Stimulated activated naive B cell treated with anti-CD40 and anti-IgM and Interleukin-4, amounts not matched to agents 10 μg/mL and 1 μg/mL and 100 μg/mL, for 72 hours (primary cell): Measurements from ENCODE around the gene MRPL39.

Experiments
- ATAC-seq, 2 donors: fragments of 150-1000 bp; cut with Tn5 transposase; replicated peaks; 2 replicates each; pipeline ENCODE4 v1.10.0; 2021; ENCODE audit warnings: moderate library complexity in 1 of 2
- DNase-seq: peaks from one replicate; pipeline ENCODE4 v3.0.0; 2021
- H3K27ac Mint-ChIP-seq: one replicate; pipeline ENCODE4 v1.8.0; 2022; ENCODE audit warnings: mild to moderate bottlenecking, mixed read lengths
- H3K27me3 Mint-ChIP-seq, 2 donors: one replicate each; pipeline ENCODE4 v1.8.0; 2022; ENCODE audit warnings: mixed read lengths in 2 of 2
- H3K36me3 Mint-ChIP-seq, 2 donors: one replicate each; pipeline ENCODE4 v1.8.0; 2022; ENCODE audit warnings: mixed read lengths in 2 of 2, mild to moderate bottlenecking in 1 of 2
- H3K4me1 Mint-ChIP-seq, 2 donors: one replicate each; pipeline ENCODE4 v1.8.0; 2022; ENCODE audit warnings: mixed read lengths in 2 of 2, mild to moderate bottlenecking in 1 of 2
- H3K4me3 Mint-ChIP-seq, 2 donors: one replicate each; pipeline ENCODE4 v1.8.0; 2022; ENCODE audit warnings: mild to moderate bottlenecking in 2 of 2, mixed read lengths in 2 of 2, moderate library complexity in 1 of 2
- H3K9me3 Mint-ChIP-seq, 2 donors: one replicate each; pipeline ENCODE4 v1.8.0; 2022; ENCODE audit warnings: mixed read lengths in 2 of 2, mild to moderate bottlenecking in 1 of 2

MRPL39 gene

GRCh38 chr21:25569084-25569483, 38.2 kb downstream of the MRPL39 start:
- H3K27me3 Mint-ChIP-seq, result no peaks in the 10 kb centered on the region
- peaks cover 68 to 87% of the 10 kb centered on the region in 2 donors for H3K36me3 Mint-ChIP-seq
- ATAC-seq (no peak), DNase-seq (no peak)
- peak overlapping the region; percentile 48 to 76 for H3K4me3 Mint-ChIP-seq
- H3K9me3 Mint-ChIP-seq, result no peaks in the 10 kb centered on the region
- H3K27ac Mint-ChIP-seq, result peak overlapping the region; percentile 97
- peaks cover 43 to 74% of the 10 kb centered on the region in 2 donors for H3K4me1 Mint-ChIP-seq

GRCh38 chr21:25568246-25568645, 39.0 kb downstream of the MRPL39 start:
- ATAC-seq (no peak), DNase-seq (no peak)
- Mint-ChIP-seq H3K4me3 (peak overlapping the region; percentile 90 to 92), H3K9me3 (no peaks in the 10 kb centered on the region), H3K4me1 (peaks cover 40 to 74% of the 10 kb centered on the region in 2 donors), H3K27me3 (no peaks in the 10 kb centered on the region), H3K27ac (peak overlapping the region; percentile 96), H3K36me3 (peaks cover 72 to 87% of the 10 kb centered on the region in 2 donors)

GRCh38 chr21:25567472-25567871, 39.8 kb downstream of the MRPL39 start:
- H3K4me1 Mint-ChIP-seq, result peaks cover 38 to 69% of the 10 kb centered on the region in 2 donors
- no peaks in the 10 kb centered on the region for H3K9me3 Mint-ChIP-seq
- H3K36me3 Mint-ChIP-seq, result peaks cover 75 to 89% of the 10 kb centered on the region in 2 donors
- peak in 1 of 2 donors; percentile 6 for ATAC-seq
- H3K27me3 Mint-ChIP-seq, result no peaks in the 10 kb centered on the region
- peak overlapping the region; percentile 90 to 92 for H3K4me3 Mint-ChIP-seq
- H3K27ac Mint-ChIP-seq, result peak overlapping the region; percentile 98
- no peak for DNase-seq

- Mint-ChIP-seq H3K36me3 (peaks cover 81 to 91% of the 10 kb centered on the region in 2 donors), H3K4me1 (peaks cover 38 to 67% of the 10 kb centered on the region in 2 donors), H3K4me3 (peak overlapping the region; percentile 90 to 92), H3K9me3 (no peaks in the 10 kb centered on the region), H3K27ac (peak overlapping the region; percentile 98), H3K27me3 (peaks cover 0 to 3% of the 10 kb centered on the region in 2 donors)
- ATAC-seq, result no peak
- DNase-seq, result no peak
Measured at GRCh38 chr21:25566645-25567044, 40.6 kb downstream of the MRPL39 start.

- no peak for ATAC-seq
- H3K27ac Mint-ChIP-seq, result peak overlapping the region; percentile 98
- H3K36me3 Mint-ChIP-seq, result peaks cover 71 to 87% of the 10 kb centered on the region in 2 donors
- H3K27me3 Mint-ChIP-seq, result peaks cover 0 to 5% of the 10 kb centered on the region in 2 donors
- H3K9me3 Mint-ChIP-seq, result no peaks in the 10 kb centered on the region
- peaks cover 36 to 68% of the 10 kb centered on the region in 2 donors for H3K4me1 Mint-ChIP-seq
- H3K4me3 Mint-ChIP-seq, result peak overlapping the region; percentile 90 to 94
- DNase-seq, result no peak
Measured at GRCh38 chr21:25565272-25566211, 41.7 kb downstream of the MRPL39 start.

GRCh38 chr21:25564349-25564948, 42.8 kb downstream of the MRPL39 start:
- Mint-ChIP-seq H3K27ac (peak overlapping the region; percentile 98), H3K9me3 (no peaks in the 10 kb centered on the region), H3K36me3 (peaks cover 64 to 80% of the 10 kb centered on the region in 2 donors), H3K4me1 (peaks cover 40 to 72% of the 10 kb centered on the region in 2 donors), H3K27me3 (peaks cover 0 to 5% of the 10 kb centered on the region in 2 donors), H3K4me3 (peak overlapping the region; percentile 90 to 94)
- no peak for ATAC-seq
- no peak for DNase-seq

GRCh38 chr21:25563361-25564116, 43.7 kb downstream of the MRPL39 start:
- peak overlapping the region; percentile 90 to 94 for H3K4me3 Mint-ChIP-seq
- peak; percentile 12 to 33 for ATAC-seq
- H3K9me3 Mint-ChIP-seq, result no peaks in the 10 kb centered on the region
- peaks cover 61 to 74% of the 10 kb centered on the region in 2 donors for H3K36me3 Mint-ChIP-seq
- H3K27me3 Mint-ChIP-seq, result peaks cover 0 to 5% of the 10 kb centered on the region in 2 donors
- peak overlapping the region; percentile 98 for H3K27ac Mint-ChIP-seq
- no peak for DNase-seq
- peaks cover 41 to 72% of the 10 kb centered on the region in 2 donors for H3K4me1 Mint-ChIP-seq

GRCh38 chr21:25562660-25563059, 44.6 kb downstream of the MRPL39 start:
- peaks cover 36 to 65% of the 10 kb centered on the region in 2 donors for H3K4me1 Mint-ChIP-seq
- H3K9me3 Mint-ChIP-seq, result no peaks in the 10 kb centered on the region
- H3K27ac Mint-ChIP-seq, result peak overlapping the region; percentile 98
- H3K4me3 Mint-ChIP-seq, result peak overlapping the region; percentile 90 to 94
- DNase-seq, result no peak
- H3K36me3 Mint-ChIP-seq, result peaks cover 54 to 66% of the 10 kb centered on the region in 2 donors
- peaks cover 0 to 5% of the 10 kb centered on the region in 2 donors for H3K27me3 Mint-ChIP-seq
- ATAC-seq, result no peak

GRCh38 chr21:25561668-25562641, 45.3 kb downstream of the MRPL39 start:
- Mint-ChIP-seq H3K27ac (peak overlapping the region; percentile 98), H3K4me3 (peak overlapping the region; percentile 90 to 94), H3K36me3 (peaks cover 47 to 58% of the 10 kb centered on the region in 2 donors), H3K27me3 (peaks cover 0 to 5% of the 10 kb centered on the region in 2 donors), H3K9me3 (no peaks in the 10 kb centered on the region), H3K4me1 (peaks cover 34 to 65% of the 10 kb centered on the region in 2 donors)
- DNase-seq (peak; percentile 88), ATAC-seq (peak; percentile 67 to 68)

GRCh38 chr21:25560891-25561290, 46.4 kb downstream of the MRPL39 start:
- peak overlapping the region; percentile 98 for H3K27ac Mint-ChIP-seq
- peaks cover 33 to 63% of the 10 kb centered on the region in 2 donors for H3K4me1 Mint-ChIP-seq
- DNase-seq (no peak), ATAC-seq (no peak)
- H3K9me3 Mint-ChIP-seq, result no peaks in the 10 kb centered on the region
- H3K4me3 Mint-ChIP-seq, result peak overlapping the region; percentile 90 to 94
- peaks cover 40 to 50% of the 10 kb centered on the region in 2 donors for H3K36me3 Mint-ChIP-seq
- peaks cover 0 to 5% of the 10 kb centered on the region in 2 donors for H3K27me3 Mint-ChIP-seq

- no peaks in the 10 kb centered on the region for H3K9me3 Mint-ChIP-seq
- peaks cover 0 to 5% of the 10 kb centered on the region in 2 donors for H3K27me3 Mint-ChIP-seq
- H3K36me3 Mint-ChIP-seq, result peaks cover 34 to 44% of the 10 kb centered on the region in 2 donors
- no peak for DNase-seq
- H3K27ac Mint-ChIP-seq, result peak overlapping the region; percentile 98
- H3K4me3 Mint-ChIP-seq, result peak overlapping the region; percentile 90 to 94
- peaks cover 29 to 61% of the 10 kb centered on the region in 2 donors for H3K4me1 Mint-ChIP-seq
- ATAC-seq, result no peak
Measured at GRCh38 chr21:25560271-25560685, 47.0 kb downstream of the MRPL39 start.

GRCh38 chr21:25559746-25560145, 47.5 kb downstream of the MRPL39 start:
- H3K27ac Mint-ChIP-seq, result peak overlapping the region; percentile 98
- DNase-seq (no peak), ATAC-seq (no peak)
- peaks cover 0 to 5% of the 10 kb centered on the region in 2 donors for H3K27me3 Mint-ChIP-seq
- peaks cover 27 to 58% of the 10 kb centered on the region in 2 donors for H3K4me1 Mint-ChIP-seq
- H3K4me3 Mint-ChIP-seq, result peak overlapping the region; percentile 90 to 94
- peaks cover 30 to 38% of the 10 kb centered on the region in 2 donors for H3K36me3 Mint-ChIP-seq
- no peaks in the 10 kb centered on the region for H3K9me3 Mint-ChIP-seq

- Mint-ChIP-seq H3K36me3 (peaks cover 14 to 22% of the 10 kb centered on the region in 2 donors), H3K9me3 (no peaks in the 10 kb centered on the region), H3K4me1 (peaks cover 22 to 45% of the 10 kb centered on the region in 2 donors), H3K27me3 (peaks cover 0 to 5% of the 10 kb centered on the region in 2 donors), H3K4me3 (no peak overlapping the region), H3K27ac (no peak overlapping the region)
- DNase-seq (no peak), ATAC-seq (no peak)
Measured at GRCh38 chr21:25558123-25558522, 49.2 kb downstream of the MRPL39 start.
